SK-N-MC (cell line): Measurements from ENCODE around the gene TREML2.

Experiments
- DNase-seq: peaks from one replicate; pipeline ENCODE4 v3.0.0-alpha.2; 2011; ENCODE audit warnings: low read depth, low spot score
- H3K27ac ChIP-seq: fragments of 200-600 bp; sonication (generic); 2 replicates; pipeline ENCODE4 v1.5.1; 2016; ENCODE audit warnings: mixed run types
- H3K36me3 ChIP-seq: fragments of 200-600 bp; sonication (generic); 2 replicates; pipeline ENCODE4 v1.6.1; 2017; ENCODE audit warnings: antibody characterized with exemption, low read length, mixed read lengths; ENCODE audit not compliant: insufficient read depth
- H3K4me3 ChIP-seq: fragments of 200-600 bp; sonication (generic); 2 replicates; pipeline ENCODE4 v1.5.1; 2016
- H3K9ac ChIP-seq: fragments of 200-600 bp; sonication (generic); 2 replicates; pipeline ENCODE4 v1.8.0; 2017; ENCODE audit warnings: mixed run types, mixed read lengths; ENCODE audit not compliant: insufficient read length
- H3K9me3 ChIP-seq: fragments of 200-600 bp; sonication (generic); 2 replicates; pipeline ENCODE4 v1.6.1; 2017; ENCODE audit warnings: low read depth, mild to moderate bottlenecking, antibody characterized with exemption, low read length, moderate library complexity, mixed read lengths
- EZH2 ChIP-seq: fragments of 200-600 bp; sonication (generic); IDR thresholded peaks from one replicate; pipeline ENCODE4 v1.6.1; 2017; ENCODE audit warnings: antibody characterized with exemption
- FOXP2 ChIP-seq: optimal IDR thresholded peaks from 2 replicates; pipeline ENCODE3; 2011; ENCODE audit warnings: mild to moderate bottlenecking, moderate library complexity; ENCODE audit not compliant: insufficient read depth; ENCODE audit errors: extremely low read length, control extremely low read depth
- POLR2AphosphoS5 ChIP-seq: IDR thresholded peaks from 2 replicates; pipeline ENCODE4 v1.6.1; 2012; ENCODE audit warnings: mild to moderate bottlenecking, low read depth, low read length, borderline replicate concordance

The TREML2 gene

GRCh38 chr6:41214559-41215238 is 13.8 kb upstream of the TREML2 start:
- TF ChIP-seq POLR2AphosphoS5 (no peak), EZH2 (no peak), FOXP2 (no peak)
- Histone ChIP-seq H3K27ac (no peak overlapping the region), H3K36me3 (no peaks in the 10 kb centered on the region), H3K4me3 (no peak overlapping the region), H3K9me3 (no peaks in the 10 kb centered on the region; the same call in 1 of the 2 replicates), H3K9ac (no peak overlapping the region)
- no peak for DNase-seq

DNA sequence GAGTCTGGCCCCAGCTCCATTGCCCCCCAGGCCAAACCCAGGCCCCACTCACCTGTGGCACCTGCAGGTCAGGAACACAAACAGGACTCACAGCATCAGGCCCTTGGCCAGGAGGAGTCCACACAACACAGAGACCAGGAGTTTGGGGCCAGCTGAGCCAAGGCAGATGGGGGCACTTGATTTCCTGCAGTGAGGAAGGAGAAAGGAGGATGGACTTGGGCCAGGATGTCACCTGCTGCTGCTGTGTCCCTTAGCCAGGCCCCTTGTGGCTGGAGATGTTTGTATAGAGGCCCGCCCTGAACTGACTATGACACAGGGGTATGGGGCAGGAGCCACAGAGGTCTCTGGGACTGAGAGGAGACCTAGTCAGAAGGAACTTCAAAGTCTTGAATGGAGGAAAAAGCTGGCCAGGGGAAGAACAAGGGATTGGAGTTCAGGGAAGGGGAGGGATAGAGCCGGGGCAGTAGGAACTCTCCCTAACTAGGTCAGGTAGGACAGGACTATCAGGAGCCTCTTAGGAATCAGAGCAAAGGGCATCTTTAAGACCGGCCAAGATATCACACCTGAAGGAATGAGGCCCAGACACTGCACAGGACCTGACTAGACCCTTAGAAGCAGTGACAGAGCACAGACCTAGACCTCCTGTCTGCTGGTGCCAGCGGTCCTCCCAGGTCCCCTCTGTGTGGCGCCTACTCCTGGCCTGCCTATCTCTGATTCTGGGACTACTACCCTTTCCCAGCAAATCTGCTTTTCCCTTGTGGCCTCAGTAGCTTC is 8.8 kb upstream of the TREML2 start:
- Histone ChIP-seq H3K27ac (no peak overlapping the region), H3K4me3 (no peak overlapping the region), H3K9me3 (no peaks in the 10 kb centered on the region), H3K9ac (no peak overlapping the region), H3K36me3 (no peaks in the 10 kb centered on the region)
- TF ChIP-seq EZH2 (no peak), FOXP2 (no peak), POLR2AphosphoS5 (no peak)
- DNase-seq: no peak

DNA sequence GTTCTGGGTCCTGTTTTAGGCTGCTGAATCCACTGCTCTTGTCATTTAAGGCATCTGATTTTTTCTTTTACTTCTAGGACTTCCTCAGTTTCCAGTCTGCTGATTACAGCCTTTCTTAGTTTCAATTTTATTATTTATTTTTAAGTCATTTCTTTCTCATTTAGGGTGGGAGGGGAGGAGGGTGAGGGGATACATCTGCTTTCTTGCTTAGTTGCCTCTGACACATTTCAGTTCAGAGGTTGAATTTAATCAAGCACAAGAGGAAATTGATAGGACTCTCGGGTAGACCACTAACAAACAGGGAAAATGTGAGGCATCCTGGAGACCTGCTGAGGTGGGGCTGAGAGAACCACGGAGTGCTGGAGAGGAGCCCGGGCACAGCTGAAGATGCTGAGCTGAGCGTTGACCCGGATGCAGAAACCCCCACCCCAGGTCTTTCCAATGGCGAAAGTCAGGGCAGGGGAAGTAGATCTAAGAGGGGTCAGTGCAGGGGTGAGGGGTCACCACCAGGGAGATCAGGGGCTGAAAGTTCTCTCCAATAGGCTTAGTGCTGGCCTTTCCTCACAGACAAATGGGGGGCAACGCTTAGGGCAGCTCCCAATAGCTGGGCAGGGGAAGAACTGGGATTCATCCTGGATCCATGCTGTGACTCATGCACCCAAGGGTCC is 7.6 kb upstream of the TREML2 start:
- no peak for DNase-seq
- Histone ChIP-seq H3K9me3 (no peaks in the 10 kb centered on the region), H3K27ac (no peak overlapping the region), H3K9ac (no peak overlapping the region), H3K4me3 (no peak overlapping the region), H3K36me3 (no peaks in the 10 kb centered on the region)
- no peak for TF ChIP-seq POLR2AphosphoS5
- no peak for TF ChIP-seq EZH2
- TF ChIP-seq FOXP2: no peak

- H3K9me3 ChIP-seq: no peaks in the 10 kb centered on the region
- no peak overlapping the region for H3K27ac ChIP-seq
- H3K36me3 ChIP-seq: no peaks in the 10 kb centered on the region
- no peak for TF ChIP-seq POLR2AphosphoS5
- no peak for TF ChIP-seq EZH2
- TF ChIP-seq FOXP2: no peak
- DNase-seq: no peak
- H3K4me3 ChIP-seq: no peak overlapping the region
- no peak overlapping the region for H3K9ac ChIP-seq
These were observed 3.2 kb upstream of the TREML2 start for GRCh38 chr6:41204156-41204555.

DNA sequence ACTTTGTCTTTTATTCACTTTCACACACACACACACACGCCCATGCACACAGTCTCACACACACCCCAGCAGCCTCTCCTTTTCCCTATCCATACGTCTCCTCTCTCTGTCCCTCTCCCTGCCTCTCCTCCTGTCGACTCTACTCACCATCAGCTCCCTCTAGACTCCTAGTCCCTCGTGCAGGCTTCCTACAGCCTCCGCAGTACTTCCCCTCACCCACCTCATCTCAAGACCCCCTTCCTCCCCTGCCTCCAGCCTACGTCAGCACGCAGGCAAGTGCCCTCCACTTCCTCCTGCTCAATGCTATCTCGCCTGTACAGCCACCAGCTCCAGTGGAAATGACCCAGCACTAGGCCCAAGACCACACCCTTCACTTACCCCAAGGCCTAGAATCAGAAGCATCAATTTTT is 820 bp upstream of the TREML2 start:
- Histone ChIP-seq H3K27ac (no peak overlapping the region), H3K9me3 (no peaks in the 10 kb centered on the region), H3K4me3 (no peak overlapping the region), H3K9ac (no peak overlapping the region), H3K36me3 (no peaks in the 10 kb centered on the region)
- no peak for TF ChIP-seq EZH2
- no peak for TF ChIP-seq POLR2AphosphoS5
- TF ChIP-seq FOXP2: no peak
- no peak for DNase-seq

GRCh38 chr6:41200296-41200900 is 551 bp downstream of the TREML2 start:
- peak; percentile 37 for DNase-seq
- peak overlapping the region; percentile 45 for H3K9ac ChIP-seq

GRCh38 chr6:41199552-41200246 is 1.2 kb downstream of the TREML2 start:
- no peak for DNase-seq
- Histone ChIP-seq H3K36me3 (no peaks in the 10 kb centered on the region), H3K9ac (no peak overlapping the region), H3K4me3 (peak overlapping the region; percentile 14; the same call in 1 of the 2 replicates), H3K9me3 (no peaks in the 10 kb centered on the region), H3K27ac (no peak overlapping the region)
- no peak for TF ChIP-seq FOXP2

More at GRCh38 chr6:41200296-41200900, 551 bp downstream of the TREML2 start:
- Histone ChIP-seq H3K36me3 (no peaks in the 10 kb centered on the region), H3K27ac (peak overlapping the region; percentile 76; the same call in 1 of the 2 replicates), H3K9me3 (no peaks in the 10 kb centered on the region), H3K4me3 (peak overlapping the region; percentile 38)
- TF ChIP-seq POLR2AphosphoS5 (no peak), EZH2 (no peak), FOXP2 (no peak)

DNA sequence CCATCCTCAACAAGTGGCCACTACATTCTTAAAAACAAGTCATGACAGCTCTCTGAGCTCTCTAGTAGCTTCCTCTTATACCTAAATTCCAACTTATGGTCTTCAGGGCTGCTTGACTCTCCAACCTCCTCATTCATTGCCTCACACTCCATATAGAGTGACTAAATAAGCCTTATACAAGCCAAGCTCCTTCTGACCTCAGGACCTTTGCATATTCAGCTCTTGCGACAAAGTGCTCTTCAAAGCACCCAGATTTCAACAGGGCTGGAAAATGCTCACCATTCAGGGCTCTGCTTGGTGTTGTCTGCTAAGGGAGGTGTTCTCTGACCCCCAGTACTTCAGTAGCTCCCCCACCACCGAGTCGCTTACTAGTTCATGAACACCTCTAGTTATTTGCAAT is 3.7 kb downstream of the TREML2 start:
- DNase-seq: no peak
- Histone ChIP-seq H3K9ac (no peak overlapping the region), H3K27ac (no peak overlapping the region), H3K9me3 (no peaks in the 10 kb centered on the region), H3K4me3 (no peak overlapping the region), H3K36me3 (no peaks in the 10 kb centered on the region)
- TF ChIP-seq EZH2 (no peak), POLR2AphosphoS5 (no peak), FOXP2 (no peak)

GRCh38 chr6:41194386-41194785 is 6.6 kb downstream of the TREML2 start:
- no peaks in the 10 kb centered on the region for H3K9me3 ChIP-seq
- H3K4me3 ChIP-seq: no peak overlapping the region
- DNase-seq: no peak
- H3K9ac ChIP-seq: no peak overlapping the region
- TF ChIP-seq FOXP2 (no peak), POLR2AphosphoS5 (no peak), EZH2 (no peak)
- H3K36me3 ChIP-seq: no peaks in the 10 kb centered on the region
- no peak overlapping the region for H3K27ac ChIP-seq
